HG03108 (cell line): Measurements from ENCODE around the gene YBX3.
"Not testable (repeated sequence)": the region's sequence is repeated elsewhere in the genome, so short reads cannot be mapped to it uniquely, and the experiment has no call there.

Source experiments
- ATAC-seq: cut with Tn5 transposase; IDR thresholded peaks from one replicate; pipeline ENCODE4 v1.9.1; 2021; ENCODE audit warnings: moderate library complexity; ENCODE audit not compliant: unreplicated experiment

YBX3 gene

GRCh38 chr12:10722905-10723746 lies at the start of gene YBX3:
TSS of gene YBX3 (minus strand) at chr12:10723323. CDS start at chr12:10723111, 212 bp downstream.
- peak; percentile 36 for ATAC-seq

- ATAC-seq = no peak
Measured at GRCh38 chr12:10771132-10771733, 48.1 kb upstream of the YBX3 start.

- ATAC-seq = no peak
Measured at GRCh38 chr12:10759657-10760056, 36.5 kb upstream of the YBX3 start.

- no peak for ATAC-seq
Measured at GRCh38 chr12:10756194-10756593, 33.1 kb upstream of the YBX3 start.

GRCh38 chr12:10753059-10753458 lies 29.9 kb upstream of the YBX3 start:
- ATAC-seq = no peak

GRCh38 chr12:10750385-10750727 lies 27.2 kb upstream of the YBX3 start:
- ATAC-seq = no peak

GRCh38 chr12:10749700-10750384 lies 26.7 kb upstream of the YBX3 start:
- ATAC-seq = peak; percentile 84

GRCh38 chr12:10747730-10748129 lies 24.6 kb upstream of the YBX3 start:
- ATAC-seq = no peak

- ATAC-seq = not testable (repeated sequence)
Measured at GRCh38 chr12:10743420-10743819, 20.3 kb upstream of the YBX3 start.

- ATAC-seq = no peak
Measured at GRCh38 chr12:10741845-10742244, 18.7 kb upstream of the YBX3 start.

- ATAC-seq = no peak
Measured at GRCh38 chr12:10740182-10740581, 17.1 kb upstream of the YBX3 start.

- ATAC-seq = no peak
Measured at GRCh38 chr12:10739157-10740118, 16.3 kb upstream of the YBX3 start.

GRCh38 chr12:10737249-10737648 lies 14.1 kb upstream of the YBX3 start:
- ATAC-seq = no peak

- ATAC-seq = no peak
Measured at GRCh38 chr12:10736463-10736862, 13.3 kb upstream of the YBX3 start.

- no peak for ATAC-seq
Measured at GRCh38 chr12:10735428-10735827, 12.3 kb upstream of the YBX3 start.

GRCh38 chr12:10732549-10732948 lies 9.4 kb upstream of the YBX3 start:
- ATAC-seq = no peak

- no peak for ATAC-seq
Measured at GRCh38 chr12:10732066-10732465, 8.9 kb upstream of the YBX3 start.

- no peak for ATAC-seq
Measured at GRCh38 chr12:10730559-10730958, 7.4 kb upstream of the YBX3 start.

- no peak for ATAC-seq
Measured at GRCh38 chr12:10728091-10728490, 5.0 kb upstream of the YBX3 start.

GRCh38 chr12:10726945-10727344 lies 3.8 kb upstream of the YBX3 start:
- ATAC-seq = no peak

GRCh38 chr12:10725003-10725402 lies 1.9 kb upstream of the YBX3 start:
- no peak for ATAC-seq
